Activated T-cell treated with anti-CD3 and anti-CD28 coated beads for 4 hours (primary cell): ENCODE results near the gene PES1.
"Not testable (repeated sequence)": the region's sequence is repeated elsewhere in the genome, so short reads cannot be mapped to it uniquely, and the experiment has no call there.

Source experiments
- DNase-seq: peaks from one replicate; pipeline ENCODE4 v3.0.0-alpha.2; 2020

The PES1 gene

DNA sequence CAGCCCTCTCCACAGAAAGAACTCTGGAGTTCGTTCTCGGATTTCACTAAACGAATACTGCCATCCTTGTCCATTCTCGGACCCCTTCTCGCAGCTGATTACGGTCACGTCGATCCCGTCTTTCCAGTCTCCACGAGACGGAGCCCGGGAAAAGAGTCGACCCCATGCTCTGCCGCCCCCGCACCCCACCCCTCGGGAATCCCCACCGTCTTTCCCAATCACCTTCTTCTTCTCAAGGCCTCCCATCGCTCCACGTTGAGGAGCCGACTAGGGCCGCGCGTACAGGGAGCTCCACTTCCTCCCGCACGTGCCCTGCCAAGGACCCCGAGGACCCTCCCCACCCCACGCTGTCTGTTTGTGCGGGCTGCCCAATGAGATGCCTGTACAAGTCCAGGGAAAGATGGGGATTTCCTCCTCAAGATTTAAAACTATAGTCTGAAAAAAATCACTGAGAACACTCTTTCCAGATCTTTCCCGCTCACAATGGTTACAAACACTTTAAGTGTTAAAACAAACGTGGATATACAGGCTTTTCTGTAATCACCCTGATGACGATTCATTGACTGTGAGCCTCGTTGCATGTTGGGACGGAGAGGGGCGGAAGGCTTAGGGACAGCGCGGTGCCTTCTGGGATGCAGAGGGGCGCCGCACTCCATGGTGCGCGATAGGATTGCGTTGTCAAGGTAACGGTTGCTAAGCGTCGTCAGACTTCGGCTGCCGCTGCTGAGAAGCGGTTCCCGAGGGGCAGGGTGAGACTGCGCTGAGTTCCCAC is at the start of gene PES1:
PES1 (minus strand) TSS at position 323 of the 772 bp plus-strand sequence; CDS start at position 246, 77 bp downstream.
- peak; percentile 90 for DNase-seq

- DNase-seq: no peak
These were observed 49.2 kb upstream of the PES1 start for GRCh38 chr22:30640839-30641430.

DNA sequence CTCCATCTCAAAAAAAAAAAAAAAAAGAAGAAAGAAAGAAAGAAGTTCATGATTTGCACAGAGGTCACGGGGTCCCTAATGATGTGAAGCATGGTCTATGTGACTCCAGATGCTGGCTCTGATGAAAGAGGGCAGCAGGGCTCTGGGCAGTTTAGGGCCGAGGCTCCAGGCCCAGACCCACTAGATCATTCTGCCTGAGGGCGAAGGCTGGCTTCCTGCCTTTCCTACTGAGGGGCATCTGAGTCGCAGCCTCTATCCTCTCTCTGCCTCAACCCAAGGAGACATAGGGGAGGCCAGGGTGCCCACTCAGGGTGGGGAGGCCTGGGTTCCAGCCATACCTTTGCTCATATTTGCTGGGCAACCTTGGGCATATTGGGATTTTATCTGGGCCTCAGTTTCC is 48.7 kb upstream of the PES1 start:
- DNase-seq: no peak

DNA sequence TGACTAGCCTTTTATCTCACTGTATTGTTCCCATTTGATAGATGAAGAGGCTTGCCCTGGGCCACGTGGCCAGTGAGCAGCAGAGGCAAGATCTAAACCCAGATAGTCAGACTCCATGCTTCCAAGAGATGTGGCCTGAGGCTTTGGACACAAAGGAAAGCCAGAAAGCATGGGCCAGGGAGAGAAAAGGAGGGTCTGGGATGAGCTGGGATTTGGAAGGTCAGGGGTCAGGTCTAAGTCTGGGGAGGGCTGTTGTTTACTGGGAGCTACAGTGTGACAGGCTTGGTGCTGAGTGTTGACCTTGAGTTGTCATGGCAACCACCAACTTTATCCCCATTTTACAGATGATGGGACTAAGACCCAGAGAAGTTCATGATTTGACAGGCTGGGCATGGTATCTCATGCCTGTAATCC is 46.0 kb upstream of the PES1 start:
- DNase-seq: no peak

GRCh38 chr22:30636226-30637077 is 44.7 kb upstream of the PES1 start:
- DNase-seq: no peak

- peak; percentile 98 for DNase-seq
These were observed 43.8 kb upstream of the PES1 start, which contains the start of gene SLC35E4 for GRCh38 chr22:30635273-30636225. SLC35E4 (plus strand) TSS chr22:30635781; CDS start chr22:30636451, 670 bp downstream.

GRCh38 chr22:30634471-30635233 is 42.9 kb upstream of the PES1 start:
- DNase-seq: peak; percentile 88

DNA sequence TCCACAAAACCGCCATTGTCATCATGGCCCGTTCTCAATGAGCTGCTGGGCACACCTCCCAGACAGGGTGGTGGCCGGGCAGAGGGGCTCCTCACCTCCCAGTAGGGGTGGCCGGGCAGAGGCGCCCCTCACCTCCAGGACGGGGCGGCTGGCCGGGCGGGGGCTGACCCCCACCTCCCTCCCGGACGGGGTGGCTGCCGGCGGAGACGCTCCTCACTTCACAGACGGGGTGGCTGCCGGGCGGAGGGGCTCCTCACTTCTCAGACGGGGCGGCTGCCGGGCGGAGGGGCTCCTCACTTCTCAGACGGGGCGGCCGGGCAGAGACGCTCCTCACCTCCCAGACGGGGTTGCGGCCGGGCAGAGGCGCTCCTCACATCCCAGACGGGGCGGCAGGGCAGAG is 39.8 kb upstream of the PES1 start:
- not testable (repeated sequence) for DNase-seq

DNA sequence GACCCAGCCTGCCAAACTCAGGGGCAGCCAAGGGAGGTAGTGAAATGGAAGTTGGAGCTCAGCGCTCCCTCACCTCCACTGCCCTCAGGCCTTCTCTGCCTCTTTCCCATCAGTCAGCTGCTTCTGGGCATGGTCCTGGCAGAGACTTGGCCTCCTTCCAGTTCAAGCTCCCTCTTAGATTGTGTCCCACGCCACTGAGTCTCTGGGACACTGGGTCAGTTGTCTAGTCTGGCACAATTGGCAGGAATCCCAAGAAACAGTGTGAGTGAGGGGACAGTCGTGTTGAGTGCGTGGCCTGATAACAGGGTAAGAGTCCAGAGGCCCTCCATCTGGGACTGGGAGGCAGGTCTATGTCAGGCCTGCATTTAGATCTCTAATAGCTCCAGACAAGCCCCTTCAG is 36.8 kb upstream of the PES1 start:
- DNase-seq: no peak

GRCh38 chr22:30627471-30627870 is 35.8 kb upstream of the PES1 start:
- DNase-seq: no peak

DNA sequence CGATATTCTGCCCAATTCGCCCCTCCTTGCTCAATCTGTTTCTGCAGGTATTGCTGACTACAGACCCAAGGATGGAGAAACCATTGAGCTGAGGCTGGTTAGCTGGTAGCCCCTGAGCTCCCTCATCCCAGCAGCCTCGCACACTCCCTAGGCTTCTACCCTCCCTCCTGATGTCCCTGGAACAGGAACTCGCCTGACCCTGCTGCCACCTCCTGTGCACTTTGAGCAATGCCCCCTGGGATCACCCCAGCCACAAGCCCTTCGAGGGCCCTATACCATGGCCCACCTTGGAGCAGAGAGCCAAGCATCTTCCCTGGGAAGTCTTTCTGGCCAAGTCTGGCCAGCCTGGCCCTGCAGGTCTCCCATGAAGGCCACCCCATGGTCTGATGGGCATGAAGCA is 34.7 kb upstream of the PES1 start:
- DNase-seq: no peak

DNA sequence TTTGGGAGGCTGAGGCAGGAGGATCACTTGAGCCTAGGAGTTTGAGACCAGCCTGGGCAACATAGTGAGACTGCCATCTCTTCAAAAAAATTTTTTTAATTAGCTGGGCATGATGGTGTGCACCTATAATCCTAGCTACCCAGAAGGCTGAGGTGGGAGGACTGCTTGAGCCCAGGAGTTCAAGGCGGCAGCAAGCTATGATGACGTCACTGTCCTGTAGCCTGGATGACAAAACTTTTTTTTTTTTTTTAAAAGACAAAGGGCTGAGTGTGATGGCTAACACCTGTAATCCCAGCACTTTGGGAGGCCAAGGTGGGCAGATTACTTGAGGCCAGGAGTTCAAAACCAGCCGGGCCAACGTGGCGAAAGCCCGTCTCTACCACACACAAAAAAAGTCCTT is 28.2 kb upstream of the PES1 start:
- DNase-seq: not testable (repeated sequence)

GRCh38 chr22:30617819-30618218 is 26.1 kb upstream of the PES1 start:
- no peak for DNase-seq

DNA sequence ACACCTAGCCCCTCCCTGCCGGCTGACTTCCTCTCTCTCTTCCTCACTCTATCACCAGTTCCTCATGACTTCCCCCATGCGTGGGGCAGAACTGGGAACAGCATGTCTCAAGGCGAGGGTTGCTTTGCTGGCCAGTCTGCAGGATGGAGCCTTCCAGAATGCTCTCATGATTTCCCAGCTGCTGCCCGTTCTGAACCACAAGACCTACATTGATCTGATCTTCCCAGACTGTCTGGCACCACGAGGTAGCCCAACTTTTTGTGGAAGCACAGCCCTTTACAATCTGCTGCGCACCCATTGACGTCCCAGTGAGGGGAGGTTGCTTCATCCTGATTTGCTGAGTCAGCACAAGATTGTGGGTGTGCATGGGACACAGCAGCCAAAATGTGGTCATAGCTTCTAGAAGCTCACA is 23.8 kb upstream of the PES1 start:
- DNase-seq: no peak

DNA sequence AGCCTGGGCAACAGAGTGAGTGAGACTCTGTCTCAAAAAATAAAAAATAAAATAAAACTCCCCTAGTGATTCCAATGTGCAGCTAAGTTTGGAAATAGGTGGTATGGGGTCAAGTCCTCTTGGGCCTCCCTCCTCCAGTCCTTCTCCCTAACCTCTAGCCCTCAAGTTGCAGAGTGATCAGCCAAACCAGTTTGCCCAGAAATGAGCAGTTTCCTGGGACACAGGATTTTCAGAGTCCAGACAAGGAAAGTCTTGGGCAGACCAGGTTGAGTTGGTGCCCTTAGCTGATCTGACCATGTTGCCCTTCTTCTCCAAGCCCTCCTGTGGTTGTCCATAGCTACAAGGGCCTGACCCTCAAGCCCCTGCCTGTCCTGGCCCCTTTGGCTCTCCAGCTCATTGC is 23.2 kb upstream of the PES1 start:
- no peak for DNase-seq

DNA sequence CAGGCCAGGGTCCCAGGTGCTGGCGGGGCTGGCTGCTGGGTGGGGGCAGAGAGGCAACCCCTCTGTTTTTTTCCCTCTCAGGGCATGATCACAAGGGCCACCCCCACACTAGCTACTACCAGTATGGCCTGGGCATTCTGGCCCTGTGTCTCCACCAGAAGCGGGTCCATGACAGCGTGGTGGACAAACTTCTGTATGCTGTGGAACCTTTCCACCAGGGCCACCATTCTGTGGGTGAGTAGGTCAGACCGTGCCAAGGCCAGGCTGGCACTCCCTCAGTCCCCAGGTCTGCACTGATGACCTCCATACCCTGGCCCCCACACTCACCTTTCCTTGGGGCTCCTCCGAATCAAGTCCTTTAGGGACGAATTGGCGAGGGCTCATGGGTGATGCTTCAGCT is 22.6 kb upstream of the PES1 start:
- DNase-seq: no peak

GRCh38 chr22:30612789-30613188 is 21.1 kb upstream of the PES1 start:
- DNase-seq: no peak

- DNase-seq: no peak
These were observed 19.5 kb upstream of the PES1 start for GRCh38 chr22:30611197-30611596.

DNA sequence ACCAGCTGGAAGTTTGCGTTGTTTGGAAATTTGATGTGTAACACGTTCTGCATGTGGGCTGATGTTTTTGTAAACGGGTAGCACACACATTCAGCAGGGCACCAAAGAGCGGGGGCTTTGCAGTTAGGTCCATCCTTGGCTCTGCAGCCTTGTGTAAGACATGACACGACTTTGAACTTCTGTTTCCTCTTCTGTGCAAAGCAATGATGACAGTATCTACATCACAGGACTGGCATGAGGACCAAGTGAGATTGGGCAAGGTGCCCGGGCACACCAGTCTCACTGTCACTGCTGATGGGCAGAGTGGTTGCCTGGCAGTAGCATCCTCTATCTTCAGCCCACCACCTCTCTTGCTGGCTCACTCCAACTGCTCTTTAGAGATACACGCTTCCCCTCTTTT is 18.6 kb upstream of the PES1 start:
- no peak for DNase-seq

DNA sequence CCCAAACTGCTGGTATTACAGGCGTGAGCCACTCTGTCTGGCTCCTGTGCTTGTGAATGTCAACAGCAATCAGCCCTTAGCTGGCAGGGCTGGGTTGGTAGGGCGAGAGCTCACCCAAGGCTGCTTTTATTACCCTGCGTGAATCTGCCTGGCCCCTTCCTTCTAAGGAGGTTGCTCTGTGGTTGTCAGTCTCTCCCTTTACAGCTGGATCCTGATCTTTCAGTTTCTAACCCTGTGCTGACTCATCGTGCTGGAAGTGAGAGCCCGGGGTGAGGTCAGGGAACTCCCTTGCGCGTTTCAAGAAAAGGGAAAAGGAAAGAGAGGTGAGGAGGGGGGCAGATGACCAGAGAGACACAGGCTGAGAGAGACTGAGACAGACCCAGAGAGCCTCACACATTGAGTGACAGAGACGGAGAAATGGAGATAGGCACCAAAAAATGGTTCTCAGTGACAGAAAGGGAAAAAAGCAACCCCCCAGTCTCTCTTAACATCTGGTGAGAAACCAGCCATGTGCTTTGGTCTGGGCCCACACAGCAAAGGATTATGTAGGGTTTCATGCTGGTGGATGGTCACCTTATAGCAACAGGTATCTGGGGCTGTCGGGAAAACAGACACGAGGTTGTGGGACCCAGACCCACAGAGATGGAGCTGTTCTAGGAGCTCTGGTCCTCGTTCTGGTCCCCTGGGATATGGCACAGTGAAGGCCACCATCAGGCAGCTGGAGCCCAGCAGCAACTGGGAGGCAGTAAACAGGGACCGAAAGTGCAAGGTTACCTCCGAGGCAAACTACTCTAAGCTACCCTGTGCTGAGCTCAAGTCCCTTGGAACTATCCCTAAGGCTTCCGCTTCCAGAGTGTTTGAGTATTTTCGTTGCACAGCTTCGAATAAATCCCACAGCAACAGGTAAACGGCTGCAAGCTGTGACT is 17.8 kb upstream of the PES1 start:
- DNase-seq: no peak
